Measurements from ENCODE around the gene RSU1.

DNA sequence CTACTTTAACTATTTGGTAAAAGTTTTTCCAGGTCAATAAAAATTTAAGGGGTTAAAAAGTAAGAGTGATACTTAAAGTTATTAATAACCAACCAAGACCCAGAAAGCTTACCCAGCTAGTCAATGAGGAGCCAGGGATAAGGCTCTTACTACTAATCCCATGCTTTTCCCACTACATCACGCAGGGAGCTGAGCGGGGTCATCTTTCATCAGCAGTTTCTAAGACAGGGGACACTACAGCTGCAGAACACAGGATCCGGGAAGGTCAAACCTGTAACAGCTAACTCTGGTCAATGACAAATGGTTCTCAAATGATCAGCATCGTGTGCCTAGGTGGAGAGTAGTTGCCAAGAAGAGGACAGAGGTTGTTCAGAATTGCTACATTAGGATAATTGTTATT lies 65.1 kb downstream of the RSU1 start:
- TF ChIP-seq, protein P1, sequence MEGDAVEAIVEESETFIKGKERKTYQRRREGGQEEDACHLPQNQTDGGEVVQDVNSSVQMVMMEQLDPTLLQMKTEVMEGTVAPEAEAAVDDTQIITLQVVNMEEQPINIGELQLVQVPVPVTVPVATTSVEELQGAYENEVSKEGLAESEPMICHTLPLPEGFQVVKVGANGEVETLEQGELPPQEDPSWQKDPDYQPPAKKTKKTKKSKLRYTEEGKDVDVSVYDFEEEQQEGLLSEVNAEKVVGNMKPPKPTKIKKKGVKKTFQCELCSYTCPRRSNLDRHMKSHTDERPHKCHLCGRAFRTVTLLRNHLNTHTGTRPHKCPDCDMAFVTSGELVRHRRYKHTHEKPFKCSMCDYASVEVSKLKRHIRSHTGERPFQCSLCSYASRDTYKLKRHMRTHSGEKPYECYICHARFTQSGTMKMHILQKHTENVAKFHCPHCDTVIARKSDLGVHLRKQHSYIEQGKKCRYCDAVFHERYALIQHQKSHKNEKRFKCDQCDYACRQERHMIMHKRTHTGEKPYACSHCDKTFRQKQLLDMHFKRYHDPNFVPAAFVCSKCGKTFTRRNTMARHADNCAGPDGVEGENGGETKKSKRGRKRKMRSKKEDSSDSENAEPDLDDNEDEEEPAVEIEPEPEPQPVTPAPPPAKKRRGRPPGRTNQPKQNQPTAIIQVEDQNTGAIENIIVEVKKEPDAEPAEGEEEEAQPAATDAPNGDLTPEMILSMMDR (IDR thresholded peaks at IDR 0.05; ENCODE audit: insufficient read depth, low read depth, low read length): no peak
- TF ChIP-seq EZH2 (IDR thresholded peaks at IDR 0.05; ENCODE audit: insufficient read depth, low read length): no peak

All from astrocyte (in vitro differentiated cells and primary cell).